ENCODE data around the gene MAGI2.

DNA sequence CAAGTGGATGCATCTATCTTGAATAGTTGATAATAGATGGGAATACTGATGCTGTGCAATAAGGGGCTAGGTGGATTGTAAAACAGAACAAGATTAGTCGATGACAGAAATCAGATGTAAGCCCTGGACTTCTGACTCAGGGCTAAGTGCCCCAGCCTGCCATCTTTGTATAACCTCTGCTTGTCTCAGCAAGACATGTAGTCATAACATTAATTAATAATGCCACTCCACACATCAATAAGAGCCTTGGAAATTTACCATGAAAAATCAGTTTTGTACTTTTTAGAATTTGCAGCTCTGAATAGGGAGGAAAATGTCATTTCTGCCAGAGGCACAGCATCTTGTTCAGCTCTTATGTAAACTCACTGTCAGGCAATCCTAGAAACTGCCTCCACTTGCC lies 1125.7 kb downstream of the MAGI2 start:
- TF ChIP-seq ZNF552 (CRISPR knock-in tag; IDR thresholded peaks at IDR 0.05; ENCODE audit: borderline replicate concordance) (no peak), FOXK1 (CRISPR knock-in tag; IDR thresholded peaks at IDR 0.05; ENCODE audit: borderline replicate concordance, low read depth) (no peak), CHD2 (IDR thresholded peaks at IDR 0.05; ENCODE audit: low read depth, low read length) (no peak), SALL2 (CRISPR knock-in tag; IDR thresholded peaks at IDR 0.05) (no peak), CAMTA2 (CRISPR knock-in tag; IDR thresholded peaks at IDR 0.05; ENCODE audit: borderline replicate concordance) (no peak), REXO4 (CRISPR knock-in tag; IDR thresholded peaks at IDR 0.05; ENCODE audit: borderline replicate concordance) (no peak), ZBTB21 (CRISPR knock-in tag; IDR thresholded peaks at IDR 0.05) (no peak), ZNF317 (CRISPR knock-in tag; IDR thresholded peaks at IDR 0.05) (no peak), ARHGAP35 (CRISPR knock-in tag; IDR thresholded peaks at IDR 0.05; ENCODE audit: borderline replicate concordance) (no peak), ZNF777 (CRISPR knock-in tag; IDR thresholded peaks at IDR 0.05) (no peak), TFDP1 (CRISPR knock-in tag; IDR thresholded peaks at IDR 0.05; ENCODE audit: borderline replicate concordance) (no peak), EZH2 (conservative IDR thresholded peaks at IDR 0.05; ENCODE audit: low read depth, low read length) (no peak)
- TF ChIP-seq, protein P1, sequence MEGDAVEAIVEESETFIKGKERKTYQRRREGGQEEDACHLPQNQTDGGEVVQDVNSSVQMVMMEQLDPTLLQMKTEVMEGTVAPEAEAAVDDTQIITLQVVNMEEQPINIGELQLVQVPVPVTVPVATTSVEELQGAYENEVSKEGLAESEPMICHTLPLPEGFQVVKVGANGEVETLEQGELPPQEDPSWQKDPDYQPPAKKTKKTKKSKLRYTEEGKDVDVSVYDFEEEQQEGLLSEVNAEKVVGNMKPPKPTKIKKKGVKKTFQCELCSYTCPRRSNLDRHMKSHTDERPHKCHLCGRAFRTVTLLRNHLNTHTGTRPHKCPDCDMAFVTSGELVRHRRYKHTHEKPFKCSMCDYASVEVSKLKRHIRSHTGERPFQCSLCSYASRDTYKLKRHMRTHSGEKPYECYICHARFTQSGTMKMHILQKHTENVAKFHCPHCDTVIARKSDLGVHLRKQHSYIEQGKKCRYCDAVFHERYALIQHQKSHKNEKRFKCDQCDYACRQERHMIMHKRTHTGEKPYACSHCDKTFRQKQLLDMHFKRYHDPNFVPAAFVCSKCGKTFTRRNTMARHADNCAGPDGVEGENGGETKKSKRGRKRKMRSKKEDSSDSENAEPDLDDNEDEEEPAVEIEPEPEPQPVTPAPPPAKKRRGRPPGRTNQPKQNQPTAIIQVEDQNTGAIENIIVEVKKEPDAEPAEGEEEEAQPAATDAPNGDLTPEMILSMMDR (CRISPR knock-in tag; IDR thresholded peaks at IDR 0.05) = no peak
- TF ChIP-seq, protein P2, sequence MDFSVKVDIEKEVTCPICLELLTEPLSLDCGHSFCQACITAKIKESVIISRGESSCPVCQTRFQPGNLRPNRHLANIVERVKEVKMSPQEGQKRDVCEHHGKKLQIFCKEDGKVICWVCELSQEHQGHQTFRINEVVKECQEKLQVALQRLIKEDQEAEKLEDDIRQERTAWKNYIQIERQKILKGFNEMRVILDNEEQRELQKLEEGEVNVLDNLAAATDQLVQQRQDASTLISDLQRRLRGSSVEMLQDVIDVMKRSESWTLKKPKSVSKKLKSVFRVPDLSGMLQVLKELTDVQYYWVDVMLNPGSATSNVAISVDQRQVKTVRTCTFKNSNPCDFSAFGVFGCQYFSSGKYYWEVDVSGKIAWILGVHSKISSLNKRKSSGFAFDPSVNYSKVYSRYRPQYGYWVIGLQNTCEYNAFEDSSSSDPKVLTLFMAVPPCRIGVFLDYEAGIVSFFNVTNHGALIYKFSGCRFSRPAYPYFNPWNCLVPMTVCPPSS (IDR thresholded peaks at IDR 0.05) = no peak
